ENCODE results near the gene WDR31.

- no peak for TF ChIP-seq CTCF (IDR thresholded peaks at IDR 0.05)
- TF ChIP-seq POLR2A (IDR thresholded peaks at IDR 0.05), result no peak
Measured at GRCh38 chr9:113380869-113381378, 40.8 kb upstream of the WDR31 start.
